K562 (cell line): ENCODE results near the gene SS18L1. TPM values are rescaled to one million over a fixed set of nuclear protein-coding genes. Genes with fewer than 3 reads are reported as not detected.
A peak's percentile ranks its signal among the peaks of the same experiment; 100 is the strongest.

Experiments used
- DACH1 ChIP-seq: fragments of 450-650 bp; IDR thresholded peaks from 2 replicates; pipeline ENCODE4 v1.6.1; 2018; ENCODE audit not compliant: partially characterized antibody
- EP400 ChIP-seq: fragments of 450-650 bp; IDR thresholded peaks from 2 replicates; pipeline ENCODE4 v1.6.1; 2017; ENCODE audit warnings: antibody characterized with exemption, mild to moderate bottlenecking, moderate library complexity
- FOXO4 ChIP-seq: fragments of 450-650 bp; formaldehyde crosslinking; IDR thresholded peaks from 2 replicates; pipeline ENCODE4 v1.4.0; 2020; ENCODE audit warnings: mild to moderate bottlenecking, moderate library complexity
- ILK ChIP-seq: fragments of 450-650 bp; IDR thresholded peaks from 2 replicates; pipeline ENCODE4 v1.6.1; 2016; ENCODE audit warnings: missing genetic modification characterization, low read depth, mild to moderate bottlenecking, missing compliant biosample characterization, moderate library complexity, borderline replicate concordance
- NBN ChIP-seq: fragments of 450-650 bp; IDR thresholded peaks from 2 replicates; pipeline ENCODE4 v1.6.1; 2016; ENCODE audit warnings: low read depth, mild to moderate bottlenecking
- NCOA2 ChIP-seq, 2 experiments: fragments of 450-650 bp; IDR thresholded peaks; 2 replicates each; pipeline ENCODE4 v1.6.1; 2018; ENCODE audit warnings: mild to moderate bottlenecking in 2 of 2, moderate library complexity in 1 of 2; ENCODE audit not compliant: partially characterized antibody in 2 of 2
- NKRF ChIP-seq: fragments of 450-650 bp; IDR thresholded peaks from 2 replicates; pipeline ENCODE4 v1.6.1; 2016; ENCODE audit warnings: borderline replicate concordance
- SMAD3 ChIP-seq: fragments of 450-650 bp; formaldehyde crosslinking; conservative IDR thresholded peaks from 2 replicates; pipeline ENCODE4 v1.4.0; 2020; ENCODE audit warnings: mild to moderate bottlenecking
- TAF15 ChIP-seq: fragments of 200-400 bp; formaldehyde crosslinking; IDR thresholded peaks from 2 replicates; pipeline ENCODE4 v1.6.1; 2017; ENCODE audit warnings: mild to moderate bottlenecking, low read depth, low read length, moderate library complexity
- YBX1 ChIP-seq: fragments of 450-650 bp; IDR thresholded peaks from 2 replicates; pipeline ENCODE4 v1.7.1; 2016; ENCODE audit warnings: mild to moderate bottlenecking
- ZNF561 ChIP-seq: fragments of 450-650 bp; formaldehyde crosslinking; conservative IDR thresholded peaks from 2 replicates; pipeline ENCODE4 v1.4.0; 2020; ENCODE audit warnings: mild to moderate bottlenecking, moderate library complexity
- ZNF764 ChIP-seq: fragments of 250-450 bp; sonication (Bioruptor Pico); IDR thresholded peaks from 2 replicates; pipeline ENCODE4 v1.4.0; 2020; ENCODE audit warnings: low read depth, mild to moderate bottlenecking, moderate library complexity
- polyA plus RNA-seq, 8 experiments: library from polyadenylated mRNA; depleted of rRNA in 4 of 8; stranded (reverse) in 5 of 8; unstranded in 3 of 8; fragments of >200 nt; fragmentation: Nextera tagmentation in 2 of 8; fragmentation: Illumina TruSeq in 1 of 8; extraction: Ambion mirVana in 2 of 8; extraction: Trizol in 1 of 8; gene quantifications; 2 replicates each; pipeline versions ENCODE4 v1.2.1 to v1.2.3, GENCODE V29; 2011 to 2014; ENCODE audit warnings: inconsistent platforms in 1 of 8, missing spikeins in 1 of 8
- total RNA-seq, 7 experiments: library from RNA; depleted of rRNA in 6 of 7; stranded (reverse); fragments of >200 nt in 6 of 7; fragmentation: Illumina TruSeq in 2 of 7; extraction: Trizol in 2 of 7; gene quantifications; 2 replicates each; pipeline versions ENCODE4 v1.2.1 to v1.2.3, GENCODE V29; 2011 to 2021; ENCODE audit warnings: low replicate concordance in 1 of 7
- TF ChIP-seq, protein P1 (sequence below): fragments of 450-650 bp; IDR thresholded peaks from 2 replicates; pipeline ENCODE4 v1.6.1; 2016; ENCODE audit warnings: mild to moderate bottlenecking
- TF ChIP-seq, protein P2 (sequence below): fragments of 450-650 bp; formaldehyde crosslinking; IDR thresholded peaks from 2 replicates; pipeline ENCODE4 v1.4.0; 2020; ENCODE audit warnings: mild to moderate bottlenecking, moderate library complexity
- TF ChIP-seq, protein P3 (sequence below), 2 experiments: fragments of 450-650 bp in 1 of 2; IDR thresholded peaks; 2 replicates each; pipeline ENCODE4 v1.6.1; 2011 to 2017; ENCODE audit warnings: low read depth in 2 of 2, antibody characterized with exemption in 1 of 2, borderline replicate concordance in 1 of 2, low read length in 1 of 2, mild to moderate bottlenecking in 1 of 2, mixed read lengths in 1 of 2; ENCODE audit not compliant: control insufficient read depth in 1 of 2

Gene SS18L1
- total and polyA plus RNA-seq, 9 of the 15 experiments (the other 6 are each of a cell fraction or from before 2014, with no cell fraction given), result 2.7 to 28.3 (median 15.1) TPM

DNA sequence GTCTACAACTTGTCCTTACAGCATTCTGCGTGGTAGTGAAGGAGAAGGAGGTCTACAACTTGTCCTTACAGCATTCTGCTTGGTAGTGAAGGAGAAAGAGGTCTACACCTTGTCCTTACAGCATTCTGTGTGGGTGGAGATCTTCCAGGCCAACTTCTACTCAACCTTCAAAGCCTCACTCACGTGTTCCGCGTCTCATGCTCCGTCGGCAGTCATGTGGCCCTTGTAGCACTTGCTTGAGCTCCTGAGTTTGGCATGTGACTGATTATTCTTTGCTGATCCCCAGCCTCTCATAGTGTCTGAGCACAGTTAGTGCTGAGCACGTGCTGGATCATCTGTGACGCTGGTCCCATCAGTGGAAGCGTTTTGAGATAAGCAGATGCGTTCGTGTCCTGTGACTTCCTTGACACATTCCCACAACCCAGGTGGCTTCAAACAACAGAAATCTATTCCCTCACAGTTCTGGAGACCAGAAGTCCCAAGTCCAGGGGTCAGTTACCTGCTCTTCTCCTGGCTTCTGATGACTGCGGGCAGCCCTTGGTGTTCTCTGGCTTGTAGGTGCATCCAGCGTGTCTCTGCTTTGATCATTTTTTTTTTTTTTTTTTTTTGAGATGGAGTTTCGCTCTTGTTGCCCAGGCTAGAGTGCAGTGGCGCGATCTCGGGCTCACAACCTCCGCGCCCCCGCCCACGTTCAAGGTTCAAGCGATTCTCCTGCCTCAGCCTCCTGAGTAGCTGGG is 2.6 kb downstream of the SS18L1 start (continued):
- TF ChIP-seq ZNF764 (CRISPR knock-in tag) (no peak), TAF15 (no peak), ZNF561 (CRISPR knock-in tag) (no peak), SMAD3 (CRISPR knock-in tag) (no peak), DACH1 (peak; percentile 39), NCOA2 (IDR thresholded peaks at IDR 0.05; ENCODE audit: partially characterized antibody in 2 of 2) (no peak), FOXO4 (CRISPR knock-in tag) (no peak), NBN (peak; percentile 77; the same call in 1 of the 2 replicates), YBX1 (no peak), NKRF (peak; percentile 89), EP400 (no peak; the same call in 1 of the 2 replicates), ILK (tag) (no peak)
- TF ChIP-seq, protein P1, sequence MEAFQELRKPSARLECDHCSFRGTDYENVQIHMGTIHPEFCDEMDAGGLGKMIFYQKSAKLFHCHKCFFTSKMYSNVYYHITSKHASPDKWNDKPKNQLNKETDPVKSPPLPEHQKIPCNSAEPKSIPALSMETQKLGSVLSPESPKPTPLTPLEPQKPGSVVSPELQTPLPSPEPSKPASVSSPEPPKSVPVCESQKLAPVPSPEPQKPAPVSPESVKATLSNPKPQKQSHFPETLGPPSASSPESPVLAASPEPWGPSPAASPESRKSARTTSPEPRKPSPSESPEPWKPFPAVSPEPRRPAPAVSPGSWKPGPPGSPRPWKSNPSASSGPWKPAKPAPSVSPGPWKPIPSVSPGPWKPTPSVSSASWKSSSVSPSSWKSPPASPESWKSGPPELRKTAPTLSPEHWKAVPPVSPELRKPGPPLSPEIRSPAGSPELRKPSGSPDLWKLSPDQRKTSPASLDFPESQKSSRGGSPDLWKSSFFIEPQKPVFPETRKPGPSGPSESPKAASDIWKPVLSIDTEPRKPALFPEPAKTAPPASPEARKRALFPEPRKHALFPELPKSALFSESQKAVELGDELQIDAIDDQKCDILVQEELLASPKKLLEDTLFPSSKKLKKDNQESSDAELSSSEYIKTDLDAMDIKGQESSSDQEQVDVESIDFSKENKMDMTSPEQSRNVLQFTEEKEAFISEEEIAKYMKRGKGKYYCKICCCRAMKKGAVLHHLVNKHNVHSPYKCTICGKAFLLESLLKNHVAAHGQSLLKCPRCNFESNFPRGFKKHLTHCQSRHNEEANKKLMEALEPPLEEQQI, result no peak
- TF ChIP-seq, protein P2, sequence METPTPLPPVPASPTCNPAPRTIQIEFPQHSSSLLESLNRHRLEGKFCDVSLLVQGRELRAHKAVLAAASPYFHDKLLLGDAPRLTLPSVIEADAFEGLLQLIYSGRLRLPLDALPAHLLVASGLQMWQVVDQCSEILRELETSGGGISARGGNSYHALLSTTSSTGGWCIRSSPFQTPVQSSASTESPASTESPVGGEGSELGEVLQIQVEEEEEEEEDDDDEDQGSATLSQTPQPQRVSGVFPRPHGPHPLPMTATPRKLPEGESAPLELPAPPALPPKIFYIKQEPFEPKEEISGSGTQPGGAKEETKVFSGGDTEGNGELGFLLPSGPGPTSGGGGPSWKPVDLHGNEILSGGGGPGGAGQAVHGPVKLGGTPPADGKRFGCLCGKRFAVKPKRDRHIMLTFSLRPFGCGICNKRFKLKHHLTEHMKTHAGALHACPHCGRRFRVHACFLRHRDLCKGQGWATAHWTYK (CRISPR knock-in tag), result no peak
- TF ChIP-seq, protein P3, sequence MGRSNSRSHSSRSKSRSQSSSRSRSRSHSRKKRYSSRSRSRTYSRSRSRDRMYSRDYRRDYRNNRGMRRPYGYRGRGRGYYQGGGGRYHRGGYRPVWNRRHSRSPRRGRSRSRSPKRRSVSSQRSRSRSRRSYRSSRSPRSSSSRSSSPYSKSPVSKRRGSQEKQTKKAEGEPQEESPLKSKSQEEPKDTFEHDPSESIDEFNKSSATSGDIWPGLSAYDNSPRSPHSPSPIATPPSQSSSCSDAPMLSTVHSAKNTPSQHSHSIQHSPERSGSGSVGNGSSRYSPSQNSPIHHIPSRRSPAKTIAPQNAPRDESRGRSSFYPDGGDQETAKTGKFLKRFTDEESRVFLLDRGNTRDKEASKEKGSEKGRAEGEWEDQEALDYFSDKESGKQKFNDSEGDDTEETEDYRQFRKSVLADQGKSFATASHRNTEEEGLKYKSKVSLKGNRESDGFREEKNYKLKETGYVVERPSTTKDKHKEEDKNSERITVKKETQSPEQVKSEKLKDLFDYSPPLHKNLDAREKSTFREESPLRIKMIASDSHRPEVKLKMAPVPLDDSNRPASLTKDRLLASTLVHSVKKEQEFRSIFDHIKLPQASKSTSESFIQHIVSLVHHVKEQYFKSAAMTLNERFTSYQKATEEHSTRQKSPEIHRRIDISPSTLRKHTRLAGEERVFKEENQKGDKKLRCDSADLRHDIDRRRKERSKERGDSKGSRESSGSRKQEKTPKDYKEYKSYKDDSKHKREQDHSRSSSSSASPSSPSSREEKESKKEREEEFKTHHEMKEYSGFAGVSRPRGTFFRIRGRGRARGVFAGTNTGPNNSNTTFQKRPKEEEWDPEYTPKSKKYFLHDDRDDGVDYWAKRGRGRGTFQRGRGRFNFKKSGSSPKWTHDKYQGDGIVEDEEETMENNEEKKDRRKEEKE (IDR thresholded peaks at IDR 0.05; ENCODE audit: borderline replicate concordance in 1 of 2, control insufficient read depth in 1 of 2, low read depth in 2 of 2, low read length in 1 of 2), result no peak
